Panc1 (cell line): Measurements from ENCODE around the gene SFRP5. TPM values are rescaled to one million over a fixed set of nuclear protein-coding genes. Genes with fewer than 3 reads are reported as not detected.

Experiments used
- ATAC-seq: fragments of 200-7000 bp; cut with Tn5 transposase; 2 replicates; pipeline ENCODE4 v1.9.1; 2020; ENCODE audit warnings: mild to moderate bottlenecking, moderate library complexity
- BruUV-seq: library from RNA; stranded (reverse); fragments of 400-500 nt; replicated peaks from 2 replicates; lab custom pipeline; 2021; lab: Mats Ljungman, UMichigan
- CTCF ChIA-PET: fragments of 300-600 bp; sonication (Branson Sonifier 250); formaldehyde crosslinking; loops from one replicate; lab custom pipeline; 2022; ENCODE audit warnings: antibody characterized with exemption; lab: Charles Lee
- POLR2A ChIA-PET: fragments of 300-600 bp; sonication (Branson Sonifier 250); formaldehyde crosslinking; loops from one replicate; lab custom pipeline; 2022; ENCODE audit warnings: antibody characterized with exemption; lab: Charles Lee
- DNase-seq: peaks from one replicate; pipeline ENCODE4 v3.0.0-alpha.2; 2010; ENCODE audit warnings: low read depth, low spot score
- H3K27ac ChIP-seq: 2 replicates; pipeline ENCODE4 v1.5.1; 2011; ENCODE audit warnings: mild to moderate bottlenecking, low read length, inconsistent platforms
- H3K27me3 ChIP-seq: fragments of 200-500 bp; sonication (Bioruptor generic); 2 replicates; pipeline ENCODE4 v1.6.0; 2014; ENCODE audit warnings: low read length, inconsistent platforms; ENCODE audit not compliant: control insufficient read depth, insufficient read depth
- H3K36me3 ChIP-seq: fragments of 200-500 bp; sonication (Bioruptor generic); 2 replicates; pipeline ENCODE4 v1.5.1; 2014; ENCODE audit warnings: inconsistent platforms, mild to moderate bottlenecking, low read length, moderate library complexity; ENCODE audit not compliant: control insufficient read depth, insufficient read depth
- H3K4me1 ChIP-seq: 2 replicates; pipeline ENCODE4 v1.5.1; 2011; ENCODE audit warnings: inconsistent platforms, mild to moderate bottlenecking, low read length, moderate library complexity; ENCODE audit not compliant: control insufficient read depth, insufficient read depth
- H3K4me3 ChIP-seq, 2 experiments: 2 replicates each; pipeline ENCODE4 v1.5.1; 2011 to 2012; ENCODE audit warnings: low read depth in 2 of 2, low read length in 2 of 2, mild to moderate bottlenecking in 2 of 2, inconsistent platforms in 1 of 2, moderate library complexity in 1 of 2
- H3K9me3 ChIP-seq: fragments of 200-500 bp; sonication (Bioruptor generic); 2 replicates; pipeline ENCODE4 v1.5.1; 2014; ENCODE audit warnings: low read depth, mild to moderate bottlenecking, inconsistent platforms, low read length, moderate library complexity; ENCODE audit not compliant: control insufficient read depth, insufficient read depth
- CTCF ChIP-seq: fragments of 450-650 bp; IDR thresholded peaks from 2 replicates; pipeline ENCODE4 v1.5.1; 2017; ENCODE audit warnings: mild to moderate bottlenecking
- POLR2AphosphoS5 ChIP-seq: IDR thresholded peaks from 2 replicates; pipeline ENCODE4 v1.6.1; 2012; ENCODE audit warnings: mild to moderate bottlenecking, low read depth, low read length, moderate library complexity
- REST ChIP-seq, 2 experiments: IDR thresholded peaks; 2 replicates each; pipeline ENCODE4 v1.6.1; 2011 to 2012; ENCODE audit warnings: low read depth in 2 of 2, control low read depth in 1 of 2, low read length in 1 of 2, mild to moderate bottlenecking in 1 of 2, moderate library complexity in 1 of 2; ENCODE audit not compliant: insufficient read depth in 1 of 2
- SIN3A ChIP-seq: IDR thresholded peaks from 2 replicates; pipeline ENCODE4 v1.6.1; 2012; ENCODE audit warnings: low read depth, mild to moderate bottlenecking, low read length, moderate library complexity, borderline replicate concordance; ENCODE audit not compliant: insufficient read depth
- TCF7L2 ChIP-seq: IDR thresholded peaks from 2 replicates; pipeline ENCODE4 v1.6.1; 2011; ENCODE audit warnings: mild to moderate bottlenecking, low read depth, low read length, inconsistent platforms
- in situ Hi-C: cut with HindIII; loops from 2 replicates; pipeline ENCODE4 v1.10.0; 2016; ENCODE audit warnings: low sequenced_read_pairs, low pct_unique_long_range_greater_than_20kb
- intact Hi-C: fragments of 100-400 bp; cut with micrococcal nuclease; formaldehyde crosslinking; loops from one replicate; pipeline ENCODE4 v1.10.0; 2022; ENCODE audit not compliant: unreplicated experiment
- total RNA-seq: library from RNA; stranded (reverse); gene quantifications from one replicate; pipeline ENCODE4 v1.2.1, GENCODE V29; 2021; ENCODE audit not compliant: unreplicated experiment

Gene SFRP5
- total RNA-seq, 1 experiment from 2014 or later: 0.64 TPM

DNA sequence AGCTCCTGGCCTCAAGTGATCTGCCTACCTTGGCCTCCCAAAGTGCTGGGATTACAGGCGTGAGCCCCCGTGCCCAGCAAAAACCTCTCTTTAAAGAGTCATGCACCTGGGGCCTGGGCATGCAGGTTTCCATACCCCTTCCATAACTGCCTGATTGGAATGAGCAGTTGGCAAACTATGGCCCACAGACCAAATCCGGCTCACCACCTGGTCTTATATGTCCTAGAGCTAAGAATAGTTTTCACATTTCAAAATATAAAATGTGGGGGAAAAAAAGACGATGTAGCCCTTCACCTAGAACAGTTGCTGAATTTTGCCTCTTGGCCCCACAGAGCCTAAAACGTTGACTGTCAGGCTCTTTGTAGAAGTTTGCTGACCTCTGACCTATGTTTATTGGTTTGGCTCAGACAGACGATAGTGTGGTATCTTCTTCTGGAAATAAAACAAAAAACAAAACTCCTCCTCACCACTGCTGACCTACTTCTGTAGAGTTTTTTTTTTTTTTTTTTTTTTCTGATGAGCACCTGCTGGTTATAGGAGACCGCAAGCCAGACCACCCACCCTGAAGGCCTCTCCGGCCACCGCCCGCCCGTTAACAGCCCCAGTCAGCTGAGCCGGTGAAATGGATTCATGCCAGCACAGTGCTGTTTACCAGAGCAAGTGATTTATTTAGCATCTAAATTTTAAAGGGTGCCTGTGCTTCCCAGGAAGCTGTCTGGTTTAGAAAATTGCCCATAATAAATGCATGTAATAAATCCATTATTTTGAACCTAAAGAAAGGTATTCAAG, 33.5 kb upstream of the SFRP5 start:
- DNase-seq (no peak), ATAC-seq (no peak)
- intact Hi-C loops: no loop called here
- Histone ChIP-seq H3K27me3 (no peaks in the 10 kb centered on the region), H3K27ac (no peak overlapping the region), H3K4me3 (no peak overlapping the region), H3K36me3 (no peaks in the 10 kb centered on the region), H3K9me3 (no peaks in the 10 kb centered on the region), H3K4me1 (no peaks in the 10 kb centered on the region)
- ChIA-PET CTCF (interaction anchor here (0.7 kb wide), 1 partner anchor 235 kb away, joined by 3 read pairs; no protein-coding TSS in a partner anchor), POLR2A (interaction anchor here (0.5 to 0.7 kb wide), 3 partner anchors 18 to 61 kb away, joined by 3 to 17 read pairs (median 6); no protein-coding TSS in a partner anchor)
- no peak for TF ChIP-seq SIN3A
- no peak for TF ChIP-seq REST (IDR thresholded peaks at IDR 0.05; ENCODE audit: insufficient read depth in 1 of 2, low read depth in 2 of 2, low read length in 1 of 2)
- no peak for TF ChIP-seq POLR2AphosphoS5
- TF ChIP-seq CTCF: no peak
- no peak for TF ChIP-seq TCF7L2
- in situ Hi-C loops: no loop called here
- BruUV-seq: no TSS peak

DNA sequence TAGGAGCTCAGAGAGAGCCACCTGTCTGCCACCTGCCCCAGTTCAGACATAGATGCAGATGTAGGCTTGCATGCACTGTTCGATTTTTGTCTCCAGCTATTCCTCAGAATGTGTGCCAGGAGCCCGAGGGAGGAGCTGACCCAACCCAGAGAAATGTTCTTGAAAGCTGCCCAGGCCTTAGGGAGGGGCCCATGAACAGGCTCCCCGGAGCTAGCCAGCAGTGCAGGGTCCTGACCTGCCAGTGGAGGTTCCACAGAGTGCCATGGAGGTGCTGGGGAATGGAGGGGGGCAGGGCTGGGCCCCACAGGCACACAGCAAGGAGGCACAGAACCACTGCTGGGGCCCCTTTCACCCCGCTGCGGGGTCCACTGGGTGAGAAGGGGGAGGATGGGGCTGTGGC, 29.6 kb upstream of the SFRP5 start:
- no TSS peak for BruUV-seq
- peaks cover 8% of the 10 kb centered on the region; the same call in 1 of the 2 replicates for H3K9me3 ChIP-seq
- DNase-seq (no peak), ATAC-seq (0 out of 2 replicates have a peak, but pooled peaks have one; percentile 12)
- no peak overlapping the region for H3K27ac ChIP-seq
- no peak overlapping the region for H3K4me3 ChIP-seq
- H3K4me1 ChIP-seq: no peaks in the 10 kb centered on the region
- POLR2A ChIA-PET: no interaction called here
- in situ Hi-C loops (no loop called here), intact Hi-C loops (no loop called here)
- CTCF ChIA-PET: no interaction called here
- peaks cover 14% of the 10 kb centered on the region for H3K27me3 ChIP-seq
- no peak for TF ChIP-seq CTCF
- TF ChIP-seq REST (IDR thresholded peaks at IDR 0.05; ENCODE audit: insufficient read depth in 1 of 2, low read depth in 2 of 2, low read length in 1 of 2): no peak
- no peak for TF ChIP-seq SIN3A
- TF ChIP-seq TCF7L2: no peak
- no peak for TF ChIP-seq POLR2AphosphoS5
- H3K36me3 ChIP-seq: no peaks in the 10 kb centered on the region
